Smooth muscle cell (in vitro differentiated cells): ENCODE results near the gene UGGT2. TPM values are rescaled to one million over a fixed set of nuclear protein-coding genes. Genes with fewer than 3 reads are reported as not detected.

Source experiments
- DNase-seq: peaks from one replicate; lab custom pipeline; 2025; ENCODE audit not compliant: unreplicated experiment; lab: John Stamatoyannopoulos, UW
- H2AFZ ChIP-seq: fragments of 200-600 bp; sonication (generic); 2 replicates; pipeline ENCODE4 v1.6.0; 2016; ENCODE audit warnings: antibody characterized with exemption, low read depth, mild to moderate bottlenecking
- H3F3A ChIP-seq: fragments of 200-600 bp; sonication (generic); 2 replicates; pipeline ENCODE4 v1.6.0; 2017; ENCODE audit warnings: antibody characterized with exemption, low read depth
- H3K27ac ChIP-seq: fragments of 200-600 bp; sonication (generic); 2 replicates; pipeline ENCODE4 v1.5.1; 2016; ENCODE audit warnings: low read depth, mild to moderate bottlenecking
- H3K27me3 ChIP-seq: fragments of 200-600 bp; sonication (generic); 2 replicates; pipeline ENCODE4 v1.6.1; 2016; ENCODE audit warnings: low read depth, mild to moderate bottlenecking
- H3K36me3 ChIP-seq: fragments of 200-600 bp; sonication (generic); 2 replicates; pipeline ENCODE4 v1.5.1; 2016; ENCODE audit warnings: low read depth
- H3K4me1 ChIP-seq: fragments of 200-600 bp; sonication (generic); 2 replicates; pipeline ENCODE4 v1.5.1; 2016; ENCODE audit warnings: low read depth
- H3K4me2 ChIP-seq: fragments of 200-600 bp; sonication (generic); 2 replicates; pipeline ENCODE4 v1.6.0; 2016; ENCODE audit warnings: mild to moderate bottlenecking
- H3K4me3 ChIP-seq: fragments of 200-600 bp; sonication (generic); 2 replicates; pipeline ENCODE4 v1.5.1; 2016; ENCODE audit warnings: mild to moderate bottlenecking
- H3K79me2 ChIP-seq: fragments of 200-600 bp; sonication (generic); 2 replicates; pipeline ENCODE4 v1.6.0; 2016; ENCODE audit warnings: low read depth, mild to moderate bottlenecking
- H3K9ac ChIP-seq: fragments of 200-600 bp; sonication (generic); 2 replicates; pipeline ENCODE4 v1.6.0; 2016; ENCODE audit warnings: low read depth
- H3K9me3 ChIP-seq: fragments of 200-600 bp; sonication (generic); replicated peaks from 2 replicates; pipeline ENCODE4 v1.5.1; 2016; ENCODE audit warnings: low read depth
- H4K20me1 ChIP-seq: fragments of 200-600 bp; sonication (generic); 2 replicates; pipeline ENCODE4 v1.6.0; 2016; ENCODE audit warnings: low read depth
- CTCF ChIP-seq: fragments of 200-600 bp; sonication (generic); IDR thresholded peaks from 2 replicates; pipeline ENCODE4 v1.5.1; 2017; ENCODE audit warnings: borderline replicate concordance, mild to moderate bottlenecking, antibody characterized with exemption; ENCODE audit not compliant: insufficient read depth, poor library complexity, severe bottlenecking
- WGBS: methylation state at CpG from one replicate; pipeline ENCODE4 v1.1.7; 2016; ENCODE audit warnings: low lambda C conversion rate; 5-methylcytosine and 5-hydroxymethylcytosine counted together
- polyA plus RNA-seq: library from polyadenylated mRNA; unstranded; fragments of >200 nt; fragmentation: Nextera tagmentation; extraction: Ambion mirVana; gene quantifications from 2 replicates; pipeline ENCODE4 v1.2.1, GENCODE V29; 2016
- total RNA-seq: library from RNA; depleted of rRNA; stranded (reverse); fragments of >200 nt; gene quantifications from 2 replicates; pipeline ENCODE4 v1.2.3, GENCODE V29; 2014

The UGGT2 gene
- total and polyA plus RNA-seq, 2 experiments from 2014 or later, result 27.4 to 67.2 TPM

- Histone ChIP-seq H3K79me2 (no peaks in the 10 kb centered on the region), H2AFZ (no peak overlapping the region), H3F3A (no peaks in the 10 kb centered on the region), H3K9me3 (no peaks in the 10 kb centered on the region), H3K27ac (no peak overlapping the region), H3K27me3 (no peaks in the 10 kb centered on the region), H3K9ac (no peak overlapping the region), H4K20me1 (no peaks in the 10 kb centered on the region), H3K4me1 (no peaks in the 10 kb centered on the region), H3K36me3 (no peaks in the 10 kb centered on the region), H3K4me2 (no peak overlapping the region), H3K4me3 (no peak overlapping the region)
- no peak for DNase-seq
- WGBS, result 99% methylated on average over 2 of the region's 2 CpGs
- TF ChIP-seq CTCF, result no peak
Measured at GRCh38 chr13:95914991-95915501, 138.2 kb downstream of the UGGT2 start.

DNA sequence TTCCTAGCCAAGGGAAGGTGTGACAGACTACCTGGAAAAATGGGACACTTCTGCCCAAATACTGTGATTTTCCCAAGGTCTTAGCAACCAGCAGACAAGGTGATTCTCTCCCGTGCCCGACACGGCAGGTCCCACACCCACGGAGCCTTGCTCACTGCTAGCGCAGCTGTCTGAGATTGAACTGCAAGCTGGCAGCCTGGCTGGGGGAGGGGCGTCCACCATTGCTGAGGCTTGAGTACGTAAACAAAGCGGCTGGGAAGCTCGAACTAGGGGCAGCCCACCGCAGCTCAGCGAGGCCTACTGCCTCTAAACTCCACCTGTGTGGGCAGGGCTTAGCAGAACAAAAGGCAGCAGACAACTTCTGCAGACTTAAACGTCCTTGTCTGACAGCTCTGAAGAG is 146.2 kb downstream of the UGGT2 start:
- H3K4me2 ChIP-seq, result no peak overlapping the region
- no peaks in the 10 kb centered on the region for H3F3A ChIP-seq
- no peaks in the 10 kb centered on the region for H3K4me1 ChIP-seq
- WGBS, result 94% methylated on average over 12 of the region's 12 CpGs
- no peaks in the 10 kb centered on the region for H3K79me2 ChIP-seq
- no peak overlapping the region for H3K27ac ChIP-seq
- no peak for DNase-seq
- H3K27me3 ChIP-seq, result no peaks in the 10 kb centered on the region
- no peaks in the 10 kb centered on the region for H4K20me1 ChIP-seq
- H2AFZ ChIP-seq, result no peak overlapping the region
- no peak for TF ChIP-seq CTCF
- no peaks in the 10 kb centered on the region for H3K9me3 ChIP-seq
- H3K36me3 ChIP-seq, result peaks cover 4% of the 10 kb centered on the region
- no peak overlapping the region for H3K4me3 ChIP-seq
- no peak overlapping the region for H3K9ac ChIP-seq

- Histone ChIP-seq H3K4me3 (no peak overlapping the region), H4K20me1 (no peaks in the 10 kb centered on the region), H3K9ac (no peak overlapping the region), H2AFZ (no peak overlapping the region), H3K27me3 (no peaks in the 10 kb centered on the region), H3F3A (no peaks in the 10 kb centered on the region), H3K79me2 (no peaks in the 10 kb centered on the region), H3K36me3 (peaks cover 4% of the 10 kb centered on the region), H3K9me3 (no peaks in the 10 kb centered on the region), H3K4me1 (no peaks in the 10 kb centered on the region), H3K27ac (no peak overlapping the region), H3K4me2 (no peak overlapping the region)
- TF ChIP-seq CTCF, result no peak
- no peak for DNase-seq
- WGBS, result 95% methylated on average over 1 of the region's 1 CpG
Measured at GRCh38 chr13:95903569-95903968, 149.6 kb downstream of the UGGT2 start.

DNA sequence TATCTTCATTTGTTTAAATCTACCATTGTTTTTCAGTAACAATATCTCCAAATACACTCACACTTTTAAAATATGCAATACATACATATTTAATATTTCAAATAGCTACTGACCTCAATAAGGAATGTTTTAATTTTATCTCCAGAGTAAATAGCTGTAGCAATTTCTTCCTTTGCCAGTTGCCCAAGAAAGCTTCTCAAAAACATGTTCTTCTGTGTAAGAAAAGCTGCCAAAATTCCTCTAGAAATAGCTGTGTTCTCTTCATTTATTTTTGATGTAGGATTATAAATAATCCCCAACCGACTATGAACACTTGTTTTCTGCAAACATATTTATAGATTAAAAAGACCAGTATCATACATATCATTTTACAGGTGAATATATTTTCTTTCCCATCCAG is 150.5 kb downstream of the UGGT2 start:
- no peaks in the 10 kb centered on the region for H3K4me1 ChIP-seq
- WGBS, result 89% methylated on average over 1 of the region's 1 CpG
- no peak overlapping the region for H3K4me3 ChIP-seq

More for the DNA sequence above, 150.5 kb downstream of the UGGT2 start:
- H3K9ac ChIP-seq, result no peak overlapping the region
- no peaks in the 10 kb centered on the region for H3K27me3 ChIP-seq
- H3K9me3 ChIP-seq, result no peaks in the 10 kb centered on the region
- H3K36me3 ChIP-seq, result peaks cover 4% of the 10 kb centered on the region
- TF ChIP-seq CTCF, result no peak
- no peak overlapping the region for H3K27ac ChIP-seq
- no peaks in the 10 kb centered on the region for H4K20me1 ChIP-seq
- no peak overlapping the region for H3K4me2 ChIP-seq
- no peak for DNase-seq
- no peaks in the 10 kb centered on the region for H3F3A ChIP-seq
- H3K79me2 ChIP-seq, result no peaks in the 10 kb centered on the region
- no peak overlapping the region for H2AFZ ChIP-seq
